Keratinocyte (primary cell): Measurements from ENCODE around the gene CDC42EP5. TPM values are rescaled to one million over a fixed set of nuclear protein-coding genes. Genes with fewer than 3 reads are reported as not detected.

Experiments used
- DNase-seq: peaks from one replicate; pipeline ENCODE4 v3.0.0-alpha.2; 2011; ENCODE audit warnings: low read depth, missing footprints, low spot score
- FAIRE-seq: peaks from 2 replicates; lab custom pipeline; 2011; peaks lifted over from hg19 to GRCh38; lab: Jason Lieb, UNC
- H2AFZ ChIP-seq: 2 replicates; pipeline ENCODE4 v1.6.0; 2012; ENCODE audit warnings: low read length, control low read depth, inconsistent platforms; ENCODE audit not compliant: control insufficient read depth
- H3K27ac ChIP-seq: 2 replicates; pipeline ENCODE4 v1.5.1; 2011; ENCODE audit warnings: low read length; ENCODE audit not compliant: control insufficient read depth, insufficient read depth
- H3K27me3 ChIP-seq: 3 replicates; pipeline ENCODE4 v1.6.0; 2011; ENCODE audit warnings: low read length; ENCODE audit not compliant: control insufficient read depth, insufficient read depth; ENCODE audit errors: extremely low read depth
- H3K36me3 ChIP-seq, 2 experiments: 2 replicates in 1 of 2; 3 replicates in 1 of 2; pipeline ENCODE4 v1.5.1; 2011; ENCODE audit warnings: low read length in 2 of 2, mild to moderate bottlenecking in 1 of 2; ENCODE audit not compliant: control insufficient read depth in 2 of 2, insufficient read depth in 2 of 2; ENCODE audit errors: extremely low read depth in 1 of 2
- H3K4me1 ChIP-seq: 3 replicates; pipeline ENCODE4 v1.5.1; 2011; ENCODE audit warnings: low read length; ENCODE audit not compliant: control insufficient read depth, insufficient read depth; ENCODE audit errors: extremely low read depth
- H3K4me2 ChIP-seq: 3 replicates; pipeline ENCODE4 v1.6.0; 2011; ENCODE audit warnings: low read depth, low read length; ENCODE audit not compliant: control insufficient read depth, insufficient read depth; ENCODE audit errors: extremely low read depth
- H3K4me3 ChIP-seq, 3 experiments: fragments of 200-600 bp in 1 of 3; sonication (generic) in 1 of 3; 2 replicates in 2 of 3; 3 replicates in 1 of 3; pipeline ENCODE4 v1.5.1; 2011 to 2016; ENCODE audit warnings: low read length in 3 of 3, mild to moderate bottlenecking in 3 of 3, control low read depth in 2 of 3, inconsistent platforms in 1 of 3, low read depth in 1 of 3, mixed read lengths in 1 of 3, mixed run types in 1 of 3, moderate library complexity in 1 of 3; ENCODE audit not compliant: control insufficient read depth in 2 of 3, insufficient read depth in 2 of 3; ENCODE audit errors: extremely low read depth in 1 of 3
- H3K79me2 ChIP-seq: 2 replicates; pipeline ENCODE4 v1.6.0; 2012; ENCODE audit warnings: low read length; ENCODE audit not compliant: control insufficient read depth, insufficient read depth
- H3K9ac ChIP-seq: 3 replicates; pipeline ENCODE4 v1.6.0; 2011; ENCODE audit warnings: low read length; ENCODE audit not compliant: control insufficient read depth, insufficient read depth; ENCODE audit errors: extremely low read depth
- H3K9me1 ChIP-seq: 3 replicates; pipeline ENCODE4 v1.6.0; 2011; ENCODE audit warnings: low read length; ENCODE audit not compliant: control insufficient read depth, insufficient read depth; ENCODE audit errors: extremely low read depth
- H3K9me3 ChIP-seq: 2 replicates; pipeline ENCODE4 v1.5.1; 2012; ENCODE audit warnings: low read depth, low read length; ENCODE audit not compliant: control insufficient read depth
- H4K20me1 ChIP-seq: 3 replicates; pipeline ENCODE4 v1.6.0; 2011; ENCODE audit warnings: low read length; ENCODE audit not compliant: control insufficient read depth, insufficient read depth; ENCODE audit errors: extremely low read depth
- EZH2 ChIP-seq: IDR thresholded peaks from one replicate; pipeline ENCODE4 v1.6.1; 2012; ENCODE audit warnings: inconsistent platforms, mild to moderate bottlenecking, low read length, moderate library complexity
- dilution Hi-C: fragments of 300-500 bp; cut with MboI; formaldehyde crosslinking; loops from one replicate; pipeline ENCODE4 v1.7.0; 2020; ENCODE audit warnings: low sequenced_read_pairs; ENCODE audit not compliant: extremely low pct_ligation_motif_present
- polyA plus RNA-seq, 5 experiments: library from polyadenylated mRNA; depleted of rRNA in 3 of 5; stranded (reverse) in 3 of 5; stranded (forward) in 1 of 5; unstranded in 1 of 5; fragments of >200 nt; gene quantifications; 1 replicate in 1 of 5; 2 replicates in 3 of 5; 3 replicates in 1 of 5; pipeline versions ENCODE4 v1.2.1 to v1.2.3, GENCODE V29; 2011 to 2012; ENCODE audit warnings: missing spikeins in 2 of 5, low read depth in 1 of 5, low replicate concordance in 1 of 5
- TF ChIP-seq, protein P1 (sequence below), 3 experiments: IDR thresholded peaks in 1 of 3; conservative IDR thresholded peaks in 1 of 3; optimal IDR thresholded peaks in 1 of 3; 2 replicates in 2 of 3; 3 replicates in 1 of 3; pipeline versions ENCODE3 to v1.5.1; 2011; ENCODE audit warnings: low read length in 3 of 3, mild to moderate bottlenecking in 3 of 3, moderate library complexity in 2 of 3, control low read depth in 1 of 3, inconsistent platforms in 1 of 3; ENCODE audit not compliant: insufficient read depth in 2 of 3; ENCODE audit errors: extremely low read depth in 1 of 3

CDC42EP5 gene
- polyA plus RNA-seq, 1 donor (not counting 4 experiments of a cell fraction or from before 2014, with no cell fraction given): 8.6 TPM

DNA sequence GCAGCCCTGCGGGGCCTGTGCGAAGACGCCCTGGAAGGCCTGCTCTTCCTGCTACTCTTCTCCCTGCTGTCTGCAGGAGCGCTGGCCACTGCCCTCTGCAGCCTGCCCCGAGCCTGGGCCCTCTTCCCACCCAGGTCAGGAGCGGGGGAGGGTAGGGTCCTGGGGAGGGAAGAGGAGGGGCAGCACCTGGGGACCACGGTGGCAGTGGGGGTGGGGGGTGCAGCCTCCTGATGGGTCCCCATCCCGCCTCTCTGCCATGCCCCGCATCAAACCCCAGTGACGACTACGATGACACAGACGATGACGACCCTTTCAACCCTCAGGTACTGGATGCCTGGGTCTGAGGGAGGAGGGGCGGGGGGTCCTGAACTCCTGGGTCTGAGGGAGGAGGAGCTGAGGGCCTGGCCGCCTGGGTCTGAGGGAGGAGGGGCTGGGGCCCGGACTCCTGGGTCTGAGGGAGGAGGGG is 37.5 kb downstream of the CDC42EP5 start:
- TF ChIP-seq, protein P1, sequence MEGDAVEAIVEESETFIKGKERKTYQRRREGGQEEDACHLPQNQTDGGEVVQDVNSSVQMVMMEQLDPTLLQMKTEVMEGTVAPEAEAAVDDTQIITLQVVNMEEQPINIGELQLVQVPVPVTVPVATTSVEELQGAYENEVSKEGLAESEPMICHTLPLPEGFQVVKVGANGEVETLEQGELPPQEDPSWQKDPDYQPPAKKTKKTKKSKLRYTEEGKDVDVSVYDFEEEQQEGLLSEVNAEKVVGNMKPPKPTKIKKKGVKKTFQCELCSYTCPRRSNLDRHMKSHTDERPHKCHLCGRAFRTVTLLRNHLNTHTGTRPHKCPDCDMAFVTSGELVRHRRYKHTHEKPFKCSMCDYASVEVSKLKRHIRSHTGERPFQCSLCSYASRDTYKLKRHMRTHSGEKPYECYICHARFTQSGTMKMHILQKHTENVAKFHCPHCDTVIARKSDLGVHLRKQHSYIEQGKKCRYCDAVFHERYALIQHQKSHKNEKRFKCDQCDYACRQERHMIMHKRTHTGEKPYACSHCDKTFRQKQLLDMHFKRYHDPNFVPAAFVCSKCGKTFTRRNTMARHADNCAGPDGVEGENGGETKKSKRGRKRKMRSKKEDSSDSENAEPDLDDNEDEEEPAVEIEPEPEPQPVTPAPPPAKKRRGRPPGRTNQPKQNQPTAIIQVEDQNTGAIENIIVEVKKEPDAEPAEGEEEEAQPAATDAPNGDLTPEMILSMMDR (optimal IDR thresholded peaks at IDR 0.05 in 1 of 3, IDR thresholded peaks at IDR 0.05 in 1 of 3, conservative IDR thresholded peaks at IDR 0.05 in 1 of 3; ENCODE audit: extremely low read depth in 1 of 3, insufficient read depth in 2 of 3, low read length in 3 of 3): no peak
- no peak for TF ChIP-seq EZH2
- no peaks in the 10 kb centered on the region for H3K9me3 ChIP-seq
- peaks cover 0 to 5% of the 10 kb centered on the region in 2 experiments for H3K36me3 ChIP-seq
- no peak overlapping the region for H2AFZ ChIP-seq
- no peak overlapping the region for H3K9ac ChIP-seq
- no peaks in the 10 kb centered on the region for H3K79me2 ChIP-seq
- no peak for FAIRE-seq
- DNase-seq: no peak
- no peaks in the 10 kb centered on the region for H4K20me1 ChIP-seq
- dilution Hi-C loops: no loop called here
- H3K4me3 ChIP-seq: no peak overlapping the region
- no peaks in the 10 kb centered on the region for H3K9me1 ChIP-seq
- no peak overlapping the region for H3K27ac ChIP-seq
- H3K27me3 ChIP-seq: no peaks in the 10 kb centered on the region
- H3K4me2 ChIP-seq: no peak overlapping the region
- peaks cover 19% of the 10 kb centered on the region for H3K4me1 ChIP-seq

DNA sequence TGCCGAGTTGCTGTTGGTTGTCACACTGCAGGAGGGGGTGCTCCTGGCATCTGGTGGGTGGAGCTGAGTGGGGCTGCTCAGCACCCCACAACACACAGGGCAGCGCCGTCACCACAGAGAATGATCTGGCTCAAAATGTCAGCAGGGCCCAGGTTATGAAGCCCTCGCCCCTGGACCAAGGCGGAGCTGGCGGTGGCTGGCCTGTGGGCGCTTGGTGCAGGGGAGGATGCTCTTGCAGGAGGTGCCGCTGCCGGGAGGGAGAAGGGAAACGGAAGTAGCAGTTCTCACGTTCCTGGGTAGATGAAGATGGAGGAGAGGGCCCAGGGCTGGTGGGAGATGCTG is 38.3 kb downstream of the CDC42EP5 start:
- TF ChIP-seq EZH2: no peak
- TF ChIP-seq, protein P1 (optimal IDR thresholded peaks at IDR 0.05 in 1 of 3, IDR thresholded peaks at IDR 0.05 in 1 of 3, conservative IDR thresholded peaks at IDR 0.05 in 1 of 3; ENCODE audit: extremely low read depth in 1 of 3, insufficient read depth in 2 of 3, low read length in 3 of 3): no peak
- dilution Hi-C loops: no loop called here
- no peak for FAIRE-seq

More for the DNA sequence above, 38.3 kb downstream of the CDC42EP5 start:
- H3K79me2 ChIP-seq: no peaks in the 10 kb centered on the region
- no peak for DNase-seq
- H3K4me3 ChIP-seq: no peak overlapping the region
- H3K9ac ChIP-seq: no peak overlapping the region
- peaks cover 0 to 3% of the 10 kb centered on the region in 2 experiments for H3K36me3 ChIP-seq
- no peak overlapping the region for H2AFZ ChIP-seq
- H4K20me1 ChIP-seq: no peaks in the 10 kb centered on the region
- H3K27me3 ChIP-seq: peaks cover 6% of the 10 kb centered on the region
- no peaks in the 10 kb centered on the region for H3K9me1 ChIP-seq
- H3K4me1 ChIP-seq: peaks cover 19% of the 10 kb centered on the region
- H3K9me3 ChIP-seq: no peaks in the 10 kb centered on the region
- H3K27ac ChIP-seq: no peak overlapping the region
- H3K4me2 ChIP-seq: no peak overlapping the region
